GM19324 (cell line): ENCODE data around the gene SLC25A51.
A peak's percentile ranks its signal among the peaks of the same experiment; 100 is the strongest.
"Not testable (repeated sequence)": the region's sequence is repeated elsewhere in the genome, so short reads cannot be mapped to it uniquely, and the experiment has no call there.

ENCODE experiments used
- ATAC-seq: cut with Tn5 transposase; IDR thresholded peaks from one replicate; pipeline ENCODE4 v1.9.1; 2021; ENCODE audit warnings: mild to moderate bottlenecking, moderate library complexity; ENCODE audit not compliant: unreplicated experiment, low FRiP score

The SLC25A51 gene

DNA sequence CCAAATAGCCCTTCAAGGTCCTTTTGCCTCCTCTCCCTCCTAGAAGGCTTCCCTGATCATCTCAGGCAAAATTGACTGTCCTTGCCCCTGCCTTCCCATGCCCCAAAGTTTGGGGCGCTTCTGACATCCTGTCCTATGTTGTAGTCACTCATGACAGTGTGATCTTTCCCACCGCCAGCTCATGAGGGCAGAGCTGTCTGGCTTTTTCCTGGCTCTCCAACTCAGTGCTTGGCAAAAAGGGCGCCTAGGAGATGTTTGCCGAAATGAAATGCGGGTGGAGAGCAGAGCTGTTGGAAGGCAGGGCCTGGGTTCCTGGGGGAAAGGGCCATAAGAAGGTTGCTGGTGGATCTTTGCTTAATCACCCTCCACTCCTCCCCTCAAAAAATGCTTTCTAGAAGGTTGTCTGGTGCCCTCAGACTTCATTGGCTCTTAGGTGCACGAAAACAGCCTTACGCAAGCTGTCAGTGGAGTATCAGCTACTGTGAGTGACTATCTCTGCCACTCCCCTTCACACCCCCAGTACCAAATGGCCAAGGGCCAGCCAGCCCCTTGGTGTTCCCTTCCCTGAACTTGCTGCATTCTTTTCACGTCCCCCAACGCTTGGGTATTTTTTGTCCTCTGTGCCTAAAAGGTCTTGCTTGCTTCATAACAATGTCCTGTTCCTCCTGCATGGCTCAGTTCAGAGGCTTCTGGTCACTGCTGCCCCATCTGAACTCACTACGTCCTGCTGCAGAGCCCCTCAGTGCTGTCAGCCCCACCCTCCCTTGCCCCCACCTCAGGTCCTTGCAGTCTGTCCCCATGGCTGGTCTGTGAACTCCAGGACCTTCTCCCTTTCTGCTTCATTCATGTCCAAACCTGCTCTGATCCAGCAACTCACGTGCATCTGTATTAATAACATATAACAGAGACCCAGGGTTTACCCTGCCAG, 2.6 kb upstream of the SLC25A51 start:
- no peak for ATAC-seq

- no peak for ATAC-seq
Measured at GRCh38 chr9:37905776-37906175, 1.8 kb upstream of the SLC25A51 start.

DNA sequence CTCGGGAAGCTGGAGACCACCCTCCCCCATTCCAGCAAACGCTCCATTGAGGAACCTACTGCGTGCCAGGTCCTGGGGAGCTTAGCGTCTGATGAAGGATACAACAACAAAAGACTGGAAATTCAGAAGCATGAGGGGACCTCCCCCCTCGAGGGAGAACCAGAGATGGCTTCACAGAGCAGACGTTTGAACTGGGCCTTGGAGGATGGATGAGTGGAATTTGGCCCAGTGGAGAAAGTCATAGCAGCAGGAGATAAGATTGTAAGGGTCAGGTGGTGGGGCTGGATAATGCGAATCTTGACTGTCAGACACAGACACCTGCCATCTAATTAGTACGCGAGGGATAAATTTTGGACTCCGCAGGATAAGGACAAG, 1.2 kb upstream of the SLC25A51 start:
- no peak for ATAC-seq

- no peak for ATAC-seq
Measured at GRCh38 chr9:37904445-37905130, 661 bp upstream of the SLC25A51 start.

DNA sequence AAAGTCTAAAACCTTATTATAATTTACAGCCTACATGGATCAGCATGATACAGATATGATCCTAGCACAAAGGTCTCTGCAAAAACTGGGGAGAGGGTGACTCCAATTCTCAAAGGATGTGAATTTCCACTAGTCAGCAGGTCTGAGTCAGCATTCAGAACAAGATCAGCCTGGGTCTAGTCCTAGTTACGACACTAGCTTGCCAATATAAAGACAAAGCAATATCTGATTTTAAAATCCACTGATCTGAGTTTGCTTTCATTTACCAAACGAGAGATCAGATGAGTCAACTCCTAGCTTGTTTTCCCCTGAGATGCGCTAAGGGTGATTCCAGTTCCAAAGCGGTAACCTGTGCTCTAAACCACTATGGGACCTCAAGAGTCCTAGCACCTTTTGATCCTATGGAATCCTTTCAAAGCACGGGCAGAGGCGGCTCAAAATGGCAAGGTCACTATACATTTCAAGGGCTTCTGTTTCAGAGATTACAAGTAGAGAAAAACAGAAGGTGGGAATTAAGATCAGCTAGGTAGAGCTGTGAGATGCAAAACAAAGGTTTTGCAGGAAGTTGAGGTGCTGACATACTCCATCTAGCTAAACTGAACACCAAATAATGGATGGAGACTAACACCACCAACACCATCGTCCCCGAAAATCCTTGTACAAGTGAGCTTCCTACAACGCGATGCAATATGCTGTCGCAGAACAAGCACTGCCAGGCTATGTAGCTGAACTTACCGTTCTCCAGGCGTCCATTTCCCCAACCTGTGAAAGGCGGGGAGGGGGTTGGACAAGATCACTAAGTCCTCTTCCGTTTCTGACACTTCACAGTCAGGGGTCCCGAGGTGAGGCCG, 906 bp downstream of the SLC25A51 start:
- ATAC-seq, result peak; percentile 6

- no peak for ATAC-seq
Measured at GRCh38 chr9:37902131-37902530, 1.8 kb downstream of the SLC25A51 start.

DNA sequence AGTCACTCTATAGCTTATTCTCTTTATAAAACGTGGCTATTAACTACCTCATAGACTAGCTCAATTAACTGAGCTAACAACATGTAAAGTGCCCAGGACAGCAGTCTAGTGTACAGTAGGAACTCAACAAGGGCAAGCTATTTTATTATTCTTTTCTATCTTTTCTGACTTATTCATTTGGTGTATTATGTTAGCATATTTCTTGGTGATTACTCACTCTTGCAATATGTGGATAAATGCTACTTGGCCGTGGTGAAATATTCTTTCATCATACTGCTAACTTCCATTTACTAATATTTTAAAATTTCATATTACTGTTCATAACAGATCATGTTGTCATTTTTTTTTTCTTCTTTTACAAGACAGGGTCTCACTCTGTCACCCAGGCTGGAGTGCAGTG, 4.9 kb downstream of the SLC25A51 start:
- ATAC-seq, result no peak

DNA sequence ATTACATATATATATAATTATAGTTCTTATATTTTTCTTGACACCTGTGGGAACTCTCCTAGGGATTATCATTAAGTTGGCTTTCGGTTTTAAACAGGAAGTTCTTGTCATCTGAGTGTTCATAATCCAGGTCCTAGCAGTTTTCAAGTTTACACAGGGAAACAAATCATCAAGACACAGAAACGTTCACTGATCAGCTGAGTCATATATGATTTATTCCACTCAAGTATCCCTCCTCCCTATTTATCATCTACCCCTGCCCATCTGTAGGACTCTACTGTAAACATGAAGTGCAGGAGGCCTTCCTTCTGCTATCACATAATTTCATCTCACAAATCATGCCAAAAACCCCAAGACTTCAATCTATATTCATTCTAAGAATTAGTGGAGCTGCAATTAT, 6.3 kb downstream of the SLC25A51 start:
- ATAC-seq, result no peak

DNA sequence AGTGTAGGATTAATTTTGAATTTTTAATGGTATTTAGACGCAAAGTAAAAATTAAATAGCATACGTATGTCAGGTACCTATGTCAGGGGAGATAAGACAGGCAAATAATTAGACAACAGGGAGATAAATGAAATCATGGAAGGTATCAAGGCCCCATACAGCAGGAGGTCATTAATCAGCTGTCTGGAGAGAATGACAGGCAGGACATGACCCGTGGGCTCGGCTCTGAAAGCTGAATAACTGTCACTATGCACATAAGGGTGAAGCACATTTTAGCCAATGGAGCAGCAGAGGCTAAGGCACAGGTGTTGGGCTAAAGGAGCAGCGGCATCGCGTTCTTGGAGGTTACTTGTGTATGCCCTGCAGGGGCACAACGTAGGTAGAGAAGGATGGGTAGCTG, 11.9 kb downstream of the SLC25A51 start:
- ATAC-seq, result no peak

GRCh38 chr9:37891042-37891441, 12.9 kb downstream of the SLC25A51 start:
- ATAC-seq, result not testable (repeated sequence)

- no peak for ATAC-seq
Measured at GRCh38 chr9:37889536-37889935, 14.4 kb downstream of the SLC25A51 start.

DNA sequence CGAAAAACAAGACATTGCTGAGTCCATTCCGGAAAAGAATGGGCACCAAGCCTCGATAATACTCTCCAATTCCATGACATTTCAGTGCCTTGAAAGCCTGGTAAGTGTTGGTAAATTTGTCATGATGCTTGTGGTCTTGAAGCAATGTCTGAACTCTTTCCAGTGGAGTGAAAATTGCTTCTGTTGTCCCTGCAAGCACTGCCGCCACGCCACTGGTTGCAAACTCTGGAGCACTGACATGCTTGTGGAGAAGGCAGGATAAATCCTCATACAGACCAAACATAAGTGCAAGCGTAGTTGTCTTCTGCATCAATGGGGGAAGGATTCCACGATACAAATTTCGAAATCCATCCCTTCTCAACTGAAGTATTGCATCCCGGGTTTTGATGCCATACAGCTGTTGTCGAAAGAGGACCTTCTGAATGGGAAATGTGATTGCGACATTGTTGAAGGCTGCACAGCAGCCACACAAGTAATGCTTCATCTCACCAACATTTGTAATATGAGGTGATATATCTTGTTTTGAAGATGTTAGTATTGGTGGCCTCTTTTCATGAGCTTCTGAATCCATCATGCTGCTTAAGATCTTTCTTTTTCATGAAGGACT, 15.8 kb downstream of the SLC25A51 start:
- not testable (repeated sequence) for ATAC-seq

DNA sequence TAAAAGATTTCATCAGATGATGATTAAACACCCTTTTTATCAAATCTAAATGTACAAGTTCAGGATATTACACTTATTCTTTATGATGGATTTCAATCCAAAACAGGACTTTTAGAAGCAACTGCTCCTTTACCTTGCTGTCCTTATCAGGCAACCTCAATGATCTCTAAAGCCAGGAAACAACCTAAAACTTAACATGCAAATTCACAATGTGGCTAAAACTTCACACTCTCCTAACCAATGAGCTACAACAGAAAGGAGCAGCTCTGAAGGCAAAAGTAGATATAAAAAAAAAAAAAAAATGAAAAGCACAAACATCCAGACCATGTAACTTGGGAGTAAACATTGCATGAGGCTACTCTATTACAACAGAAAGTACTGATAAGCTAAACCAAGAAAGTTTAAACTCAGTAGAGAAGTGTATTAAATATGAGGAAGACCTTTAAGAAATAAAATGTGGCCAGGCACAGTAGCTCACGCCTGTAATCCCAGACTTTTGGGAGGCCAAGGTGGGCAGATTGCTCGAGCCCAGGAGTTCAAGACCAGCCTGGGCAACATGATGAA, 22.9 kb downstream of the SLC25A51 start:
- no peak for ATAC-seq

DNA sequence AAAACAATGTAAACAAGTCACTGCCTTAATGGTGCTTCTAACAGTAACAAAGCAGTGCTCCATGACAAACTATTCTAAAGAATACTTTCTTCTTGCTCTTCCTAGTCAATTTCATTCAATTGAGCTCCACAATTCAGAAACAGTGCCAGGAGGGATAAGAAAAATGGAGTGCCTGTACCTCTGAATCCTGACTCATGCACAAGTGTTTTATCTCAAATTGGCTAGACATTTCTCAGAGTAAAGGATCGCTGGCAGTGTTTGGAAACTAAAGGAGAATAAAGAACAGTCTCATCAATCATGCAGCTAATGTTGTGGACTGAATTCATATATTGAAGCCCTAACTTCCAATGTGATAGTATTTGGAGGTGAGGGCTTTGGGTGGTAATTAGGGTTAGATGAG, 27.6 kb downstream of the SLC25A51 start:
- no peak for ATAC-seq

GRCh38 chr9:37873955-37874354, 30.0 kb downstream of the SLC25A51 start:
- no peak for ATAC-seq

- ATAC-seq, result no peak
Measured at GRCh38 chr9:37870799-37871176, 33.1 kb downstream of the SLC25A51 start.

GRCh38 chr9:37870081-37870798, 33.7 kb downstream of the SLC25A51 start:
- no peak for ATAC-seq

- ATAC-seq, result no peak
Measured at GRCh38 chr9:37862530-37862929, 41.4 kb downstream of the SLC25A51 start.

DNA sequence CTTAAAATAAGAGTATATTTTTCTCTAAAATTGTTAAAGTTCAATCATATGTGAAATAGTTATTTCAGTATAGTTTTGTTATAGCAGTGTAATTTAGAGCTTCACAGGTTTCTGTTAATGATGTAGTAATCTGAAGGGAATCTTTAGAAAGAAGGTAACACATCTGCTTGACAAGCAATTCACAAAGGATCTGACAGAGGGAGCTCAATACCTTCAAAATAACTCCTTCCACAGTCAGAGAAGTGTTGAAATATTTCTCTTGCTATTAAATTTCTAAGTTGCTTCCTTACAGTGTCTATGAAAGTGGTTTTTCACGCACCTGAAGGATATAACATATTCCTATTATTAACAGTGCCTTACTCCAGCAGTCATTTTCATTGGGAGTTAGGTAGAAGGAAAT, 44.9 kb downstream of the SLC25A51 start:
- no peak for ATAC-seq

- no peak for ATAC-seq
Measured at GRCh38 chr9:37856551-37856950, 47.4 kb downstream of the SLC25A51 start.
